CD4-positive, alpha-beta T cell (primary cell): ENCODE results near the gene TOM1L2. TPM values are rescaled to one million over a fixed set of nuclear protein-coding genes. Genes with fewer than 3 reads are reported as not detected.

Experiments used
- ATAC-seq: fragments of 200-7000 bp; cut with Tn5 transposase; one replicate; pipeline ENCODE4 v1.10.0; 2022; ENCODE audit warnings: mild to moderate bottlenecking; ENCODE audit not compliant: poor library complexity
- CTCF ChIA-PET: fragments of 350-600 bp; sonication (Branson Sonifier 250); formaldehyde crosslinking; loops from one replicate; lab custom pipeline; 2021; ENCODE audit warnings: antibody characterized with exemption, inconsistent platforms; lab: Charles Lee
- POLR2A ChIA-PET: fragments of 350-600 bp; sonication (Branson Sonifier 250); formaldehyde crosslinking; loops from one replicate; lab custom pipeline; 2021; ENCODE audit warnings: antibody characterized with exemption, inconsistent platforms; lab: Charles Lee
- DNase-seq, 14 experiments: peaks; one replicate each; pipeline ENCODE4 v3.0.0-alpha.2; 2013 to 2020; ENCODE audit warnings: mixed read lengths in 2 of 14
- H3K27ac ChIP-seq, 2 donors: one replicate each; pipeline versions ENCODE4 v1.5.1 to v1.7.0; 2013; ENCODE audit warnings: low read length in 2 of 2, low read depth in 1 of 2, mild to moderate bottlenecking in 1 of 2
- H3K27me3 ChIP-seq, 2 experiments: 1 replicate in 1 of 2; 2 replicates in 1 of 2; pipeline versions ENCODE4 v1.6.1 to v1.7.0; 2013; ENCODE audit warnings: low read length in 2 of 2, control low read depth in 1 of 2, mild to moderate bottlenecking in 1 of 2, moderate library complexity in 1 of 2; ENCODE audit not compliant: insufficient read depth in 2 of 2, control insufficient read depth in 1 of 2
- H3K36me3 ChIP-seq: one replicate; pipeline ENCODE4 v1.6.1; 2013; ENCODE audit warnings: low read length, control low read depth; ENCODE audit not compliant: insufficient read depth
- H3K4me1 ChIP-seq: one replicate; pipeline ENCODE4 v1.6.1; 2013; ENCODE audit warnings: low read length, control low read depth; ENCODE audit not compliant: insufficient read depth
- H3K4me3 ChIP-seq: one replicate; pipeline ENCODE4 v1.5.1; 2013; ENCODE audit warnings: mild to moderate bottlenecking, low read length, moderate library complexity
- H3K9me3 ChIP-seq, 2 experiments: 1 replicate in 1 of 2; 2 replicates in 1 of 2; pipeline versions ENCODE4 v1.6.1 to v1.7.0; 2013; ENCODE audit warnings: low read length in 2 of 2, mild to moderate bottlenecking in 2 of 2, control low read depth in 1 of 2, moderate library complexity in 1 of 2; ENCODE audit not compliant: control insufficient read depth in 1 of 2, insufficient read depth in 1 of 2
- H3K27ac Mint-ChIP-seq: one replicate; pipeline ENCODE4 v1.8.0; 2020; ENCODE audit warnings: mixed read lengths
- H3K27me3 Mint-ChIP-seq: one replicate; pipeline ENCODE4 v1.8.0; 2021; ENCODE audit warnings: mixed read lengths
- H3K36me3 Mint-ChIP-seq: one replicate; pipeline ENCODE4 v1.8.0; 2021; ENCODE audit warnings: low read depth, mixed read lengths
- H3K4me1 Mint-ChIP-seq: one replicate; pipeline ENCODE4 v1.8.0; 2021; ENCODE audit warnings: low read depth, mixed read lengths
- H3K4me3 Mint-ChIP-seq: one replicate; pipeline ENCODE4 v1.8.0; 2020; ENCODE audit warnings: mild to moderate bottlenecking, mixed read lengths
- H3K9me3 Mint-ChIP-seq: one replicate; pipeline ENCODE4 v1.8.0; 2020; ENCODE audit warnings: mixed read lengths
- CTCF ChIP-seq: fragments of 200-600 bp; IDR thresholded peaks from one replicate; pipeline ENCODE4 v1.8.0; 2022; ENCODE audit warnings: antibody characterized with exemption, mild to moderate bottlenecking
- intact Hi-C, 2 experiments: fragments of 100-400 bp; cut with DNase I in 1 of 2; cut with micrococcal nuclease in 1 of 2; formaldehyde crosslinking; loops; one replicate each; pipeline versions ENCODE4 v1.15.1 to v1.9.0; 2023 to 2025; cut with DNase I, micrococcal nuclease
- total RNA-seq, 174 experiments: library from RNA in 2 of 174; stranded (reverse) in 2 of 174; gene quantifications; one replicate each; pipeline ENCODE4 v1.2.3 and lab custom pipeline; 2021 to 2026

The TOM1L2 gene
- total RNA-seq, 2 experiments from 2014 or later: 28.5 to 30.5 TPM

GRCh38 chr17:17928398-17929287, 43.6 kb downstream of the TOM1L2 start:
- Mint-ChIP-seq H3K4me1 (peaks cover 25% of the 10 kb centered on the region), H3K36me3 (no peaks in the 10 kb centered on the region), H3K9me3 (no peaks in the 10 kb centered on the region), H3K4me3 (no peak overlapping the region), H3K27ac (no peak overlapping the region), H3K27me3 (no peaks in the 10 kb centered on the region)
- ATAC-seq: no peak
- Histone ChIP-seq H3K36me3 (no peaks in the 10 kb centered on the region), H3K4me3 (no peak overlapping the region), H3K9me3 (no peaks in the 10 kb centered on the region), H3K27me3 (no peaks in the 10 kb centered on the region), H3K27ac (no peak overlapping the region), H3K4me1 (no peaks in the 10 kb centered on the region)
- intact Hi-C loops: no loop called here
- TF ChIP-seq CTCF: no peak
- DNase-seq: no peak
- CTCF ChIA-PET: interaction anchor here (1.7 kb wide), 1 partner anchor 16 kb away, joined by 6 read pairs; no protein-coding TSS in a partner anchor
- POLR2A ChIA-PET: no interaction called here

GRCh38 chr17:17926840-17927449, 45.3 kb downstream of the TOM1L2 start:
- TF ChIP-seq CTCF: no peak
- Histone ChIP-seq H3K36me3 (no peaks in the 10 kb centered on the region), H3K27me3 (no peaks in the 10 kb centered on the region), H3K9me3 (no peaks in the 10 kb centered on the region), H3K4me3 (no peak overlapping the region), H3K4me1 (no peaks in the 10 kb centered on the region), H3K27ac (no peak overlapping the region)
- no peak overlapping the region for H3K4me3 Mint-ChIP-seq
- intact Hi-C loops: no loop called here
- ATAC-seq (no peak), DNase-seq (no peak)
- H3K36me3 Mint-ChIP-seq: no peaks in the 10 kb centered on the region
- no peaks in the 10 kb centered on the region for H3K27me3 Mint-ChIP-seq
- CTCF ChIA-PET: interaction anchor here (0.8 kb wide), 1 partner anchor 28 kb away, joined by 4 read pairs; no protein-coding TSS in a partner anchor
- H3K27ac Mint-ChIP-seq: no peak overlapping the region
- H3K4me1 Mint-ChIP-seq: peaks cover 27% of the 10 kb centered on the region
- POLR2A ChIA-PET: no interaction called here
- no peaks in the 10 kb centered on the region for H3K9me3 Mint-ChIP-seq

GRCh38 chr17:17926036-17926435, 46.2 kb downstream of the TOM1L2 start:
- H3K36me3 Mint-ChIP-seq: no peaks in the 10 kb centered on the region
- ChIA-PET CTCF (no interaction called here), POLR2A (no interaction called here)
- no peaks in the 10 kb centered on the region for H3K4me1 ChIP-seq
- no peaks in the 10 kb centered on the region for H3K27me3 ChIP-seq
- H3K27ac Mint-ChIP-seq: no peak overlapping the region
- H3K9me3 ChIP-seq: no peaks in the 10 kb centered on the region
- ATAC-seq: no peak
- no peaks in the 10 kb centered on the region for H3K9me3 Mint-ChIP-seq
- no peaks in the 10 kb centered on the region for H3K36me3 ChIP-seq
- H3K4me1 Mint-ChIP-seq: peaks cover 27% of the 10 kb centered on the region
- intact Hi-C loops: no loop called here
- no peak overlapping the region for H3K4me3 ChIP-seq
- no peaks in the 10 kb centered on the region for H3K27me3 Mint-ChIP-seq
- H3K4me3 Mint-ChIP-seq: no peak overlapping the region
- no peak for DNase-seq
- H3K27ac ChIP-seq: no peak overlapping the region
- TF ChIP-seq CTCF: no peak
